NCI-H1092 treated with DMSO at 0.1 percent for 48 hours (cell line): ENCODE data around the gene BOLA2.
"Not testable (repeated sequence)": the region's sequence is repeated elsewhere in the genome, so short reads cannot be mapped to it uniquely, and the experiment has no call there.

Source experiments
- DNase-seq: peaks from one replicate; lab custom pipeline; 2025; lab: John Stamatoyannopoulos, UW

Gene BOLA2

GRCh38 chr16:29454269-29454668 lies at the start of gene BOLA2, which contains the start of gene SLX1B:
TSS of gene BOLA2 (minus strand) at chr16:29454351. CDS start at chr16:29454253, 98 bp downstream.
TSS of gene SLX1B (plus strand) at chr16:29454533.
- DNase-seq = not testable (repeated sequence)

- DNase-seq = not testable (repeated sequence)
These were observed 28.1 kb upstream of the BOLA2 start for GRCh38 chr16:29482276-29482675.

GRCh38 chr16:29472065-29472464 lies 17.9 kb upstream of the BOLA2 start:
- not testable (repeated sequence) for DNase-seq

- not testable (repeated sequence) for DNase-seq
These were observed 15.5 kb upstream of the BOLA2 start for GRCh38 chr16:29469660-29470059.

DNA sequence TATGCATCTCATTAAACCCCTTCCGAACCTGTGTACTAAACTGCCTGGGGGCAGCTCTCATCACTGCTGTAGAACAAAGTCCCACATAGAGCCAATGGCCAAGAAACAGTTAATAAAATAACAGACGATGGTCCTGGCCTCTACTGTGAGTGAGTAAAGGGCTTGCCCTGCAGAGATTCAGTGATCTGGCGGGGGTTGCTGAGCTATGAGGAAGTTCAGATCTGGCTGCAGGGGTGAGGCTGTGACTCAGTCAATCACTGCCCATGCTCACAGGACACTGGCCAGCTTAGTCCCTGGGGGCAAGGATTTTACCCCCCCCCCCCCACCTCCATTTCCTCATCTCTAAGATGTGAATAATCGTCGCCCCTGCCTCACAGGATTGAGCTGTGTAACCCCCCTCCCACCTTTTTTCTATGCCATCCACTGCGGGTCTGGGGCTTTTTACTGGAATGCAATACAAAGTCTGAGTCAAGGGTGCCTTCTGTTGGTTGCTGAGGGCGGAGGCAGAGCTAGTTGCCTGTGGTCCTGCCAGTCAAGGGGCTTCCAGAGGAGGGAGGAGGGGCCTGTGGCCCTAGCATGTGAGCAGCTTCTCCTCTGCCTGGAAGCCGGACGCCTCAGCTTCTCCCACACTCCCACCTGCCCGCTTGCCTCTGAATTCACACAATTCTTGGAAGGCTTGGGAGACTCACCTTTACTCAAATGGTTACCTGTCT lies 13.7 kb upstream of the BOLA2 start:
- DNase-seq = not testable (repeated sequence)

DNA sequence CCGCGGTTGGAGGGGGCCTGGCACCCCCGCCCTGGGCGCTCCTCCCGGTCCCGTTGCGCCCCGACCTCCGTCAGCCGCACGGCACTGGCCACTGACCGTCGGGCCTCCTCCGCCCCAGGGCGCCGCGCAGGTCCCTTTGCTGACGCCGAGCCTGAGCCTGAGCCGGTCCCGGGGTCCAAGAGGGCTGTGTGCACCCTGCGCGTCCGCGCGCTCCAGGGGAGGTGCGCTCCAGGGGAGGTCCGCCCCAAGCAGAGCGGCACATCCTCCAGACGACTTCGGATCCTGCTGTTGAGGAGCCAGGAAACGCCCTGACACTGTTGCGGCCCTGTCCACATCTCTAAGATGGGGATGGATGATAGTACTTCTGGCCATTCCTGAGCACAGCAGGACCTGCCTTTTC lies 12.8 kb upstream of the BOLA2 start:
- not testable (repeated sequence) for DNase-seq

DNA sequence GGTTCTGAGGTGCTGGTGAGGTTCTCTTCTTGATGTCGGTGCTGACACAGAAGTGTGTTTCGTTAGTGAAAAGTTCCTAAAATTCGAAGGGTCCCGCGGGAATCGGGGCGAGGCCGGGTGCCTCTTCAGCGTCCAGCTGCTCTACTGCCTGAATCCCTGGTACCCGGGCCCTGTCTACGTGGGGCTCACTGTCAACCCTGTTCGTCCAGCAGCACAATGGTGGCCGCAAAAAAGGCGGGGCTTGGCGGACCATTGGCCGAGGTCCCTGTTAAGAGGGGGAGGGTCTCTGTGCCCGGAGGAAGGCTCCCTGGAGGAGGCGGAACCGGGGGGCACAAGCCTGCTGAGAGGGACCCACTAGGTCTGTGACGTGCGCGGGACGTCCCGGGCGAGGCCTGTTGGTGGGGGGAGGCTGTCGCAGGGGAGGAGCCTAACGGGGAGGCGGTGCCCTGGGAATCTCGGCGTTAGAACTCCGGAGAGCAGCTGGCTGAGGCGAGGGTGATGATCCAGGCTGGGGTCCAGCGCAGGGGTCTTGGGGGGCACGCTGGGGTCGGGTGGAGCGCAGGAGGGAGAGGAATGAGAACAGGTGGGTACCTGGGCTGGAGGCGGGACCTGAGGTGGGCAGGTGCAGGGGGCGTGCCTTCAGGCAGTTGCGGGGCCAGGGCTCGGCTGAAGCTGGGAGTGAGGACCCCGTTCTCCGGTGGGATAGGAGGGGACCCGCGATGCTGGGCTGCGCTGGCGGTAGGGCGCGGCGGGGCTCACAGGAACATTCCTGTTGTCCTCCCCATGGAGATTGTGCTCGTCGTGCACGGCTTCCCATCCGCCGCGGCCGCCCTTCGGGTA lies 12.1 kb upstream of the BOLA2 start:
- DNase-seq = not testable (repeated sequence)

DNA sequence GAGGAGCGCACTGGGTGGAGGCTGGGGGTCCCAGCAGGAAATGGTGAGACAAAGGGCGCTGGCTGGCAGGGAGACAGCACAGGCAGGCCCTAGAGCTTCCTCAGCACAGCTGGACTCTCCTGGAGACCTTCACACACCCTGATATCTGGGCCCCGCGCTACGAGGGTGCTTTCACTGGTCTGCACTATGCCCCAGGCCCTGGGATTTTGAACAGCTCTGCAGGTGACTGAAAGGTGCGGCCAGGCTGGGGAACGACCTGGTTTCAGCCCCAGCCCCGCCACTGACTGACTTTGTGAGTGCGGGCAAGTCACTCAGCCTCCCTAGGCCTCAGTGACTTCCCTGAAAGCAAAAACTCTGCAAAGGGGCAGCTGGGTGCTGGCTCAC lies 6.5 kb upstream of the BOLA2 start:
- not testable (repeated sequence) for DNase-seq

DNA sequence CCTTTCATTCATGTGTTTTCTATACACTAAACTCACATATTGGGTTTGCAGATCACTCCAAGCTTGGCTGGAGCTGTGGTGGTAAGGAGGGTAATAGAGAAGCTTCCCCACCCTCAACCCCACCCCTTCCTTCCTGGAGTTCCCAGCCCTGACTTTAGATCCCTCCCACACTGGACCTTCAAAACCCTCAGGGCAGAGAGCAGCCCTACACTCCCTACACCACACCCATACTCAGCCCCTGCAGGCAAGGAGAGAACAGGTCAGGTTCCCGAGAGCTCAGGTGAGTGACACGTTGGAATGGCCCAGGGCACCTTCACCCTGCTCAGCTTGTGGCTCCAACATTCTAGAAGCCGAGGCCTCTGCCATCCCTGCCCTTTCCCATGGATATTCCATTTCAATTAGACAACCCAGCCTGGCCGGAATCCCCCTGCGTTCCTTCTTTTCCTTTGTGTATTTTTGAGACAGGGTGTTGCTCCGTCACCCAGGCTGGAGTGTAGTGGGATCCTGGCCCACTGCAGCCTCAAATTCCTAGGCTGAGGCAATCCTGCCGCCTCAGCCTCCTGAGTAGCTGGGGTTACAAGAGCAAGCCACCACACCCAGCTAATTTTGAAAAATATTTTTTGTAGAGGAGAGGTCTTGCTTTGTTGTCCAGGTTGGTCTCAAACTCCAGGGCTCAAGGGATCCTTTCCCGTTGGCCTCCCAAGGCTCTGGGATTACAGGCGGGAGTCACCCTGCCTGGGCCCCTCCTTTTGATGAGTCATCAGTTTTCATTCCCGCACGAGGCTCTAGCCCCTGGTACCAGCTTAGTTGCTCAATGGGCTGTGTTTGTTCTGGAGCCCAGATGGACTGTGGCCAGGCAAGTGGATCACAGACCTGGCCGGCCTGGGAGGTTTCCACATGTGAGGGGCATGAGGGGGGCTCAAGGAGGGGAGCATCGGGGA lies 5.8 kb upstream of the BOLA2 start, which contains the start of gene SULT1A4:
Gene SULT1A4 (plus strand): TSS at position 208 of the 941 bp plus-strand sequence. CDS start 1,473 bp downstream, outside the sequence.
- not testable (repeated sequence) for DNase-seq

- DNase-seq = not testable (repeated sequence)
These were observed 3.5 kb upstream of the BOLA2 start for GRCh38 chr16:29457660-29458059.

- not testable (repeated sequence) for DNase-seq
These were observed 677 bp upstream of the BOLA2 start for GRCh38 chr16:29454828-29455227.

DNA sequence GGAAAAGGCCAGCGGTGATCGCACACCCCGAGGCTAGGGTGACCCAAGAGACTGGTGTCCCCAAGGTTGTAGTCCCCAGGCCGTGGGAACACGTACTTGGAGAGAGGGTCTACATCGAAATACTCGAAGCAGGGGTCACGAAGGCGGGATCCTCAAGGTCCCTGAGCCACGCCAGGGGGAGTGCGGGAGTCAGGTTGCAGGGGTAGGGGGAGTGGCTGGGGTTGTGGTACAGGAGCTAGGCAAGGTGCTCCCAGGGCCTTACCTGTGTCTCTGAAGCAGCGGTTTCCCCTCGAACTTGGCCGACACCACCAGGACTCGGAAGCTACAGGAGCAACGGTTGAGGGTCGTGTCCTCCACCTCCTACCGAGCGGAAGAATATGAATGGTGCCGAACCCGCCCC lies 397 bp downstream of the BOLA2 start:
- not testable (repeated sequence) for DNase-seq

DNA sequence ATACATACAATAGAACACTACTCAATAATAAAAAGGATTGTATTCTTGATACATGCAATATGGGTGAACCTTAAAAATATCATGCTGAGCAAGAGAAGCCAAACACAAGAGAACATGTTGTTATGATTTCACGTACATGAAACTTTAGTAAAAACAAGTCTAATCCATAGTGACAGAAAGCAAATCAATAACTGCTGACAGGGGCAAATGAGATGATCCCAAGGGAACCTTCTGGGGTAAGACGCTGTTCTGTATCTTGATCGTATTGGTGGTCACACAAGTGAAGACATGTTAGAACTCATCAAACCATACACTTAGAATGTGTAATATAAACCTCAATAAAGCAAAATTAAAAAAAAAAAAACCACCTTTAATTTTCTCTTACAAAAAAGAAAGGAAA lies 28.8 kb downstream of the BOLA2 start:
- DNase-seq = not testable (repeated sequence)

DNA sequence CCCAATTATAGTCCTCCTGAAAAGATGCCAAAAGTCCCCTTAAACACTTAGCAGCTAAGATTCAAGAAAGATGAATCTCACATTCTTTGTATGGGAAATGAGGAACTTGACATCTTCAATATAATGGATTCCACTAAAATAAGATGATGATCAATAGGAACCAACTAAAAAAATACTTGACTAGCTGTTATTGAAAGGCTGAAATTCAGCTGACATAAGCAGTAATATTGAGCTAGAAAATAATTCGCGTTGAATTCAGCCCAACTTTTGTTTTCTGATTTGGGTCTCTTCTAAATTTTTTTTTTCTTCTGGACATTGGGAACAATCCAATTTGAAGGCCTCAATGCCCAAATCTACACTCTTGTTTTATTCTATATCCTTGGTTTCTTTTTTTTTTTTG lies 30.6 kb downstream of the BOLA2 start:
- not testable (repeated sequence) for DNase-seq

GRCh38 chr16:29405249-29405648 lies 48.9 kb downstream of the BOLA2 start:
- DNase-seq = not testable (repeated sequence)
